ENCODE data around the gene SCGB3A2. TPM values are rescaled to one million over a fixed set of nuclear protein-coding genes. Genes with fewer than 3 reads are reported as not detected.

Gene SCGB3A2
- total RNA-seq, 1 donor from 2014 or later: not detected

DNA sequence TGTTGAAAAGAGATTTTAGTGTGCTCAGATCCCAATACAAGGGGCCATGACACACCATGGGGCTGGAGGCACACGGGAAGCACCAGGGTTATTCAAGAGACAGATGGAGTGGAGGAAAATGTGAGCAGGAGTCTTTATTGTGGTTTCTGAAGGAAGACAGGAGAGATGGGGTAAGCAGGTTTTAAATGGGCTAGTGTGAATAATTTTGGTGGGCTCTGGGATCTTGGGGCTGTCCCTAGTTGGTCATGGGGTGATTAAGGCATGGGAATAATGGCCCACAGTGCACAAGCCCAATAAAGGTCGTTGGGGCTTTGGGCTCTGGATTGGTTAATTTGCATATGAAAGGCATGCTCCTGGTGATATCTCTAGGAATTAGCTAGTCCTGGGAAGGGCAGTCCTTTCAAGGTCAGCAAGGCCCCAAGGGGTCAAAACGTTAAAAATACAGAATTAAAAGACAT lies 3.6 kb upstream of the SCGB3A2 start:
- H3K36me3 Mint-ChIP-seq (ENCODE audit: low read depth): no peaks in the 10 kb centered on the region
- ChIA-PET CTCF (no interaction called here), POLR2A (no interaction called here)
- H3K4me3 Mint-ChIP-seq: no peak overlapping the region
- H3K27ac Mint-ChIP-seq: no peak overlapping the region
- intact Hi-C loops (cut with micrococcal nuclease): no loop called here
- no peaks in the 10 kb centered on the region for H3K4me1 Mint-ChIP-seq
- peaks cover 3% of the 10 kb centered on the region for H3K27me3 Mint-ChIP-seq
- H3K9me3 Mint-ChIP-seq: no peaks in the 10 kb centered on the region
- no peak for TF ChIP-seq CTCF (IDR thresholded peaks at IDR 0.05)
- DNase-seq: no peak
- ATAC-seq (ENCODE audit: low read depth): no peak

- ChIA-PET POLR2A (no interaction called here), CTCF (no interaction called here)
- DNase-seq: no peak
- no peak overlapping the region for H3K4me3 Mint-ChIP-seq
- H3K27me3 Mint-ChIP-seq: peaks cover 7% of the 10 kb centered on the region
- ATAC-seq (ENCODE audit: low read depth): no peak
- no peaks in the 10 kb centered on the region for H3K36me3 Mint-ChIP-seq (ENCODE audit: low read depth)
- no peaks in the 10 kb centered on the region for H3K9me3 Mint-ChIP-seq
- intact Hi-C loops (cut with micrococcal nuclease): no loop called here
- H3K4me1 Mint-ChIP-seq: no peaks in the 10 kb centered on the region
- no peak overlapping the region for H3K27ac Mint-ChIP-seq
- no peak for TF ChIP-seq CTCF (IDR thresholded peaks at IDR 0.05)
Observed at GRCh38 chr5:147876141-147876540, 2.4 kb upstream of the SCGB3A2 start.

DNA sequence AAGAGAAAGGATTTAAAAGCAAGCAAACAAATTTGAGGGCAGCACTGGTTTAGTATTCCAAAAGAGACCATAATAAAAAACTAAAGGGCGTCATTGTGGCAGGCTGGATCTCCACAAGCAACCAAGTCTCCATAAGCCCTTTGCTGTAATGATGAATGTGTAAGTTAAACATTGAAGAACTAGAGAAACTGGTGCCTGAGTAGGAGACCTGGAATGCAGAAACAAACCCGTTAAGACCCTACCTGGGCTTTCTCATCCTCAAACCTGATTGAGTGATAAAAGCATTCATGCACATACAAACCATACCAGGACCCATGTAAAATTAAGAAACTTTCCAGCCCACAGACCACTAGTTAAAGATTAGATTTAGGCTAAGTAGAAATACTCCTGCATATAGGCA lies 1.9 kb upstream of the SCGB3A2 start:
- no peak for DNase-seq
- ChIA-PET POLR2A (no interaction called here), CTCF (no interaction called here)
- Mint-ChIP-seq H3K27me3 (peaks cover 7% of the 10 kb centered on the region), H3K9me3 (no peaks in the 10 kb centered on the region), H3K36me3 (ENCODE audit: low read depth) (no peaks in the 10 kb centered on the region), H3K4me1 (no peaks in the 10 kb centered on the region), H3K4me3 (no peak overlapping the region), H3K27ac (no peak overlapping the region)
- ATAC-seq (ENCODE audit: low read depth): no peak
- no peak for TF ChIP-seq CTCF (IDR thresholded peaks at IDR 0.05)
- intact Hi-C loops (cut with micrococcal nuclease): no loop called here

- Mint-ChIP-seq H3K27ac (no peak overlapping the region), H3K27me3 (peaks cover 10% of the 10 kb centered on the region), H3K4me3 (no peak overlapping the region), H3K4me1 (no peaks in the 10 kb centered on the region), H3K36me3 (ENCODE audit: low read depth) (no peaks in the 10 kb centered on the region), H3K9me3 (no peaks in the 10 kb centered on the region)
- intact Hi-C loops (cut with micrococcal nuclease): no loop called here
- DNase-seq: no peak
- TF ChIP-seq CTCF (IDR thresholded peaks at IDR 0.05): no peak
- POLR2A ChIA-PET: no interaction called here
- ATAC-seq (ENCODE audit: low read depth): no peak
- CTCF ChIA-PET: no interaction called here
Observed at GRCh38 chr5:147879784-147880183, 1.3 kb downstream of the SCGB3A2 start.

DNA sequence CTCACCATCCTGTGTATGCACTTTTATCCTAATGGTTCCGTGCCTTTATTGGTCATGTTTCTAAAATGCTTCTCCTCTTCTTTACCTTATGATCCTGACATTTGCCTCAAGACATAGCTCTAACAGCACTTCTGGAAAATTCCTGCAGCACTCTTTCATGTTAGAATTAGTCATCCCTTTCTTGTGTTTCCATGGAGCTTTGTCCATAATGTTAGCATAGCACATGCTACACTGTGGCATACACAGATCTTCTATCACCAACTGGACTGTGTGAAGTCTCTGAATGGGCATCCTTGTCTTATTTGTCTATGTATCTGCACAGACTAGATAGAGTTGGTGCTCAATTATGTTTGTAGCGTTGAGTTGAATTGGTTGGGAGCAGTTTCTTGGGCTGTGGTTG lies 2.0 kb downstream of the SCGB3A2 start:
- Mint-ChIP-seq H3K4me1 (no peaks in the 10 kb centered on the region), H3K4me3 (no peak overlapping the region), H3K27me3 (peaks cover 10% of the 10 kb centered on the region), H3K27ac (no peak overlapping the region), H3K9me3 (no peaks in the 10 kb centered on the region), H3K36me3 (ENCODE audit: low read depth) (no peaks in the 10 kb centered on the region)
- POLR2A ChIA-PET: no interaction called here
- ATAC-seq (ENCODE audit: low read depth) (no peak), DNase-seq (no peak)
- no peak for TF ChIP-seq CTCF (IDR thresholded peaks at IDR 0.05)
- intact Hi-C loops (cut with micrococcal nuclease): no loop called here
- CTCF ChIA-PET: no interaction called here

All from activated B cell treated with CpG ODN at 0.5 μM for 24 hours (primary cell).